OCI-LY3 (cell line): ENCODE measurements around the gene SYNJ1.

Experiments
- EZH2phosphoT487 ChIP-seq: fragments of 200-600 bp; shearing (Covaris generic); IDR thresholded peaks from 2 replicates; pipeline ENCODE4 v1.6.1; 2018; ENCODE audit warnings: antibody characterized with exemption, mixed run types, low read depth
- TF ChIP-seq, protein P1 (sequence below): fragments of 200-600, 300-600 bp; sonication (generic); IDR thresholded peaks from 2 replicates; pipeline ENCODE4 v1.5.1; 2014; ENCODE audit warnings: antibody characterized with exemption, low read length, low read depth

DNA sequence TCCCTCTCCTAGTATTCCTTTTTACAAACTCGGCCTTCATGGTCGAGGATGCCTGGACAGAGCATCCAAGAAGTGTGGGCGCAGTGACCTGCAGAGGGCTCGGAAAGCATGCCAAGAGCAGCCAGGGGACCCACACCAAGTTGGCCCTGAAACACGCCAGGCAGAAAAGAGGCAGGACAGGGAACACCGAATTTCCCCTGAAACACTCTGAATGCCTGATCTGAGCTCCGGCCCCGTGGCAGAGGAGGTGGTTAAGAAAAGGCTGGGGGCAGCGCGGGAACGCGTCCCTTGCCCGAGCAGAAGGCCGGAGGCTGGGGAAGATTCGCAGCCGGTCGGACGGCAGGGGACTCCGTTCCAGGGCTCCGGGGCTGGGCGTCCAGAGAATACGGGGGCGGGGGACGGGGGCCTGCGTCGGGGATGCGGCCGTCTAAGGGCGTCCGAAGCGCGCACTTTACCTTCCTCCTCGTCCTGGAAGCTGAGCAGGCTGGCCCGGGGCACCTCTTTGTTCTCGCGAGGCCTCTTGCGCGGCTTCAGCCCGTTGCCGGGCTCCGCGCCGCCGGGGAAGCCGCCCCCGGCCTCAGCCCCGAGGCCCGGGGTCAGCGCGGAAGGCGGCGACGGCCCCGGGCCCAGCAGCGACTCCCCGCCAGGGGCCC lies 43.2 kb upstream of the SYNJ1 start:
- TF ChIP-seq, protein P1, sequence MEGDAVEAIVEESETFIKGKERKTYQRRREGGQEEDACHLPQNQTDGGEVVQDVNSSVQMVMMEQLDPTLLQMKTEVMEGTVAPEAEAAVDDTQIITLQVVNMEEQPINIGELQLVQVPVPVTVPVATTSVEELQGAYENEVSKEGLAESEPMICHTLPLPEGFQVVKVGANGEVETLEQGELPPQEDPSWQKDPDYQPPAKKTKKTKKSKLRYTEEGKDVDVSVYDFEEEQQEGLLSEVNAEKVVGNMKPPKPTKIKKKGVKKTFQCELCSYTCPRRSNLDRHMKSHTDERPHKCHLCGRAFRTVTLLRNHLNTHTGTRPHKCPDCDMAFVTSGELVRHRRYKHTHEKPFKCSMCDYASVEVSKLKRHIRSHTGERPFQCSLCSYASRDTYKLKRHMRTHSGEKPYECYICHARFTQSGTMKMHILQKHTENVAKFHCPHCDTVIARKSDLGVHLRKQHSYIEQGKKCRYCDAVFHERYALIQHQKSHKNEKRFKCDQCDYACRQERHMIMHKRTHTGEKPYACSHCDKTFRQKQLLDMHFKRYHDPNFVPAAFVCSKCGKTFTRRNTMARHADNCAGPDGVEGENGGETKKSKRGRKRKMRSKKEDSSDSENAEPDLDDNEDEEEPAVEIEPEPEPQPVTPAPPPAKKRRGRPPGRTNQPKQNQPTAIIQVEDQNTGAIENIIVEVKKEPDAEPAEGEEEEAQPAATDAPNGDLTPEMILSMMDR = no peak
- no peak for TF ChIP-seq EZH2phosphoT487
